Measurements from ENCODE around the gene CNNM4. TPM values are rescaled to one million over a fixed set of nuclear protein-coding genes. Genes with fewer than 3 reads are reported as not detected.

The CNNM4 gene
- total RNA-seq: 2.3 and 2.7 TPM in 2 replicates

GRCh38 chr2:96760036-96760985 lies at the start of gene CNNM4:
CNNM4 (plus strand) TSS chr2:96760902; CDS start chr2:96761000, 98 bp downstream.

DNA sequence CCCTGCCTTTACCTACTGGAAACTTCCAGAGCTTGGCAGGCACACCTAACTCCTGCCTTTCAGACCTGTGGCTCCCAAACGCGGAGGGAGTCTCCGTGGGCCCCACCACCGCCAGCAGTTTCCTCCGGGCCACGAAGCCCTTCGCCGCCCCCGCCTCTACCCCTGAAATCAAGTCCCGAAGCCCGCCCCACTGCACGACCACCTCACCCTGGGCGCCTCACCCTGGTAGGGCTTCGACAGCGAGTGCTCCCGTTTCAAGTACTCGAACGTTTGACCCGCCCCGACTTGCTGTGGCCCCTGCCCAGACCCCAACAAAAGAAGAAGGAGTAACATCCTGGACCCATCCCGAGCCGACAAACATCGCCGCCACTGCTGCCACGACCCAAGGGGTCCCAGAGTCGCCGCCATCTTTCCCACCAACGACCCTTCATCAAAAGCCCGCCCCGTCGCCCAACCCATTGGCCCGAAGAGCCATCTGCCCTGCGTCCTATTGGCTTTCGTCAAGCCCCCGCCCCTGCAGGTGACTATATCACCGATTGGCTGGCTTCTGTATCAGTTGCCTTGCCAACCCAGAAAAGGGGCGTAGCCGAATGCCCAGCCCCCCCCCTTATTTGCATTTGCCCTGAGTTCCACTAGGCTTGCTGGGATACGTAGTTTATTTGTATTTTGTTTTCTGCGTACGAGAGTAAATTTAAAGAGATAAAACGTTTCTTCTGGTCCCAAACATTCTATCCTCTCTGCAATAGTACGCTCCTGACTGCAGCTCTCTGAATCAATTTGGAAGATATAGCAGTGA lies 20.9 kb upstream of the CNNM4 start, which contains the start of gene LMAN2L:
Gene LMAN2L, minus strand, starts transcription at position 432 of the 796 bp plus-strand sequence. Its CDS starts 24 bp downstream, at position 408.

GRCh38 chr2:96816127-96816835 lies 55.6 kb downstream of the CNNM4 start, which contains the start of gene CNNM3:
CNNM3 (plus strand) TSS chr2:96816268; CDS start chr2:96816278, 10 bp downstream.

DNA sequence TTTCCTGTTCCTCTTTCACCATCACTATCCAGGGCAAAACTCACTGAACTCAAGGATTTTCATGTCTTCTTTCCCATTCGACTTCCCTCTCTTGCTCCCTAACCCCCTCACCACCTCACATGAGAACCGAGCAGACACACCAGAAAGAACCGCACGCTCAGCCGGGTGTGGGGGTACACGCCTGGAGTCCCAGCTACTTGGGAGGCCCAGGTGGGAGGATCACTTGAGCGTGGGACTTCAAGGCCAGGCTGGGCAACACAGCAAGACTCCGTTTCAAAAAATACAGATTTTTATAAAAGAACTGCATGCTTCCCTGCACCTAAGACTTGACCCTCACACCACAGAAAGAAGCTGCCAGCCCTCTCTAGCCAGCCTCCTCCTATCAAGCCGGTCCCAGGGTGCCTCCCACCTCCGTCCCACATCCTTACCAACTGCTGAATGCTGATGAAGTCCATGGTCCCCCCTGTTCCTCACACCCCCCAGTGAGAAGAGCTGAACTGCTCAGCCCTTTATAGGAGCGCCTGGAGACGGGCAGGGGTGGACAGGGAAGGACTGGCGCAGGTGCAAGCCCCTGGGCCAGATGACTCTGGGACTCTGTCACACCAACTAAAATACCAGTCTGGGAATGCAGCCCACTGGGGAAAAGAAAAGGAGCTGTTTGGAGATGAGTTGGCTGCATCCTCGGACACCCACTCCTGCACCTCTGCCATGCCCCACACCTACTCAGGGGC lies 83.0 kb downstream of the CNNM4 start, which contains the start of gene ANKRD23:
Gene ANKRD23, minus strand, starts transcription at position 484 of the 731 bp plus-strand sequence. Its CDS starts 29 bp downstream, at position 455.

DNA sequence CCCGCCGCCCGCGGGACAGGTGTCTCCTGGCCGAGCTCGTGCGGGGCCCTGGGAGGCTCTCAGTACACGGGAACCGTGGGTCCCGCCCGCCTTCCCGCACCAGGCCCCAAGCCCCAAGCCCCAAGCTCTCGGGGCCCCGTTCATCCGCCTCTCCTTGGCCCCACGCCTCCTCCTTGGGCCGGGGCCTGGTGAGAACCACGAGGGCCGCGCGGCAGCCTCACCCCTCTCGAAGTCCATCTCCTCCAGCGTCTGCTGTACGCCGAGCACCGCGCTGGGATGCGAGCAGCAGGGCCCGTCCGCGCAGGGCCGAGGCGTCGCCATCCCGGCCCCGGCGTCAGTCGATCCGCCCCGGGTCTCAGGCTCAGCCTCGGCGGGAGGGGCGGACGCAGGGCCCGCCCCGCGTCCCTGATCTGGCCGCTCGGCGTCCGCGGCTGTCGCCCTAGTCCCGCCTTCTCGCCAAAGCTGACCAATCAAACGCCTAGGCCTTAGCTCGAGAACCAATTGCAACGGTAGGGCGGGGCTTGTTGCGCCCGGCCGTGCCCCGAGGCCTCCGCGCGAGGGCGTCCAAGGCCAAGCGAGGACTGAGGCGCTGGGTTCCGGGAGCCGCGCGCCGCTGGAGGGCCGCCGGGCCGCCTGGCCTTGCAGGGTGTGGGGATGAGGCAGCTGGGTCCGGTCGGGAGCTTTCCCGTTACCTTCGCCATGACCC lies 97.1 kb downstream of the CNNM4 start, which contains the start of gene ANKRD39:
Gene ANKRD39, minus strand, starts transcription at position 350 of the 706 bp plus-strand sequence. Its CDS starts 29 bp downstream, at position 321.

Other genes with a start within 250 kb of the CNNM4 start
- 2.7 and 7.9 TPM in 2 replicates for gene ARID5A, start 224.2 kb upstream of the CNNM4 start, total RNA-seq
- gene KANSL3, start 122.6 kb upstream of the CNNM4 start, total RNA-seq: 19.0 and 25.7 TPM in 2 replicates
- 0.96 and 2.3 TPM in 2 replicates for gene FER1L5, start 118.1 kb upstream of the CNNM4 start, total RNA-seq
- 28.2 and 31.9 TPM in 2 replicates for gene LMAN2L, start 20.8 kb upstream of the CNNM4 start, total RNA-seq
- gene CNNM3, start 55.4 kb downstream of the CNNM4 start, total RNA-seq: 6.1 and 8.2 TPM in 2 replicates
- gene ANKRD23, start 83.1 kb downstream of the CNNM4 start, total RNA-seq: 0.77 and 0.85 TPM in 2 replicates
- gene ANKRD39, start 97.1 kb downstream of the CNNM4 start, total RNA-seq: 3.4 and 14.2 TPM in 2 replicates
- 15.8 and 24.7 TPM in 2 replicates for gene SEMA4C, start 109.2 kb downstream of the CNNM4 start, total RNA-seq
- not detected in 2 replicates for gene FAM178B, start 225.7 kb downstream of the CNNM4 start, total RNA-seq

Data from regular cardiac myocyte (primary cell).